HepG2 (cell line): ENCODE data around the gene NDOR1. TPM values are rescaled to one million over a fixed set of nuclear protein-coding genes. Genes with fewer than 3 reads are reported as not detected.

ENCODE experiments used
- ATAC-seq: fragments of 200-7000 bp; cut with Tn5 transposase; 3 replicates; pipeline ENCODE4 v1.9.1; 2020; ENCODE audit warnings: mild to moderate bottlenecking, moderate library complexity
- BruUV-seq: library from RNA; stranded (reverse); fragments of 400-500 nt; replicated peaks from 2 replicates; lab custom pipeline; 2021; lab: Mats Ljungman, UMichigan
- CTCF ChIA-PET: fragments of 300-600 bp; formaldehyde crosslinking; extraction: SDS; loops from one replicate; lab custom pipeline; 2021; ENCODE audit warnings: low total read pairs, inconsistent platforms, low intra/inter-chr PET ratio; lab: Yijun Ruan, JAX
- POLR2A ChIA-PET: fragments of 350-600 bp; sonication (Branson Sonifier 250); formaldehyde crosslinking; loops from one replicate; lab custom pipeline; 2020; ENCODE audit warnings: antibody characterized with exemption, inconsistent platforms; lab: Yijun Ruan, JAX
- DNase-seq: peaks from one replicate; pipeline ENCODE4 v3.0.0-alpha.2; 2015; ENCODE audit warnings: low spot score
- FAIRE-seq: peaks from 3 replicates; lab custom pipeline; 2011; peaks lifted over from hg19 to GRCh38; lab: Jason Lieb, UNC
- H2AFZ ChIP-seq: one replicate; pipeline ENCODE4 v1.6.1; 2011; ENCODE audit warnings: low read length, inconsistent platforms
- H3K27ac ChIP-seq: fragments of 300-600 bp; 3 replicates; pipeline ENCODE4 v1.8.0; 2011; ENCODE audit warnings: mixed run types, mild to moderate bottlenecking, mixed read lengths, low read length, inconsistent platforms; ENCODE audit not compliant: insufficient read depth; ENCODE audit errors: extremely low read length
- H3K27me3 ChIP-seq, 2 experiments: fragments of 200-600 bp in 1 of 2; 2 replicates in 1 of 2; 3 replicates in 1 of 2; pipeline versions ENCODE4 v1.6.0 to v1.8.0; 2011; ENCODE audit warnings: low read length in 2 of 2, mild to moderate bottlenecking in 2 of 2, moderate library complexity in 2 of 2, inconsistent platforms in 1 of 2; ENCODE audit not compliant: insufficient read depth in 2 of 2, control insufficient read depth in 1 of 2
- H3K36me3 ChIP-seq, 2 experiments: fragments of 200-600 bp in 1 of 2; replicated peaks in 1 of 2; 2 replicates in 1 of 2; 3 replicates in 1 of 2; pipeline versions ENCODE4 v1.5.1 to v1.8.0; 2011; ENCODE audit warnings: low read length in 2 of 2, inconsistent platforms in 1 of 2; ENCODE audit not compliant: insufficient read depth in 2 of 2, control insufficient read depth in 1 of 2
- H3K4me1 ChIP-seq: 2 replicates; pipeline ENCODE4 v1.5.1; 2012; ENCODE audit warnings: low read length, inconsistent platforms; ENCODE audit not compliant: insufficient read depth
- H3K4me2 ChIP-seq: 2 replicates; pipeline ENCODE4 v1.6.0; 2011; ENCODE audit warnings: low read depth, low read length, inconsistent platforms
- H3K4me3 ChIP-seq, 3 experiments: fragments of 200-600 bp in 1 of 3; sonication (generic), shearing (Covaris generic) in 1 of 3; replicated peaks in 1 of 3; 2 replicates each; pipeline ENCODE4 v1.5.1; 2011 to 2016; ENCODE audit warnings: low read length in 3 of 3, inconsistent platforms in 2 of 3, low read depth in 2 of 3, mild to moderate bottlenecking in 2 of 3, control low read depth in 1 of 3, mixed read lengths in 1 of 3; ENCODE audit not compliant: insufficient read depth in 1 of 3
- H3K79me2 ChIP-seq: one replicate; pipeline ENCODE4 v1.6.1; 2011; ENCODE audit warnings: low read length, inconsistent platforms; ENCODE audit not compliant: insufficient read depth
- H3K9ac ChIP-seq: 2 replicates; pipeline ENCODE4 v1.6.0; 2011; ENCODE audit warnings: mild to moderate bottlenecking, low read depth, low read length, inconsistent platforms; ENCODE audit not compliant: insufficient read depth
- H3K9me3 ChIP-seq: 2 replicates; pipeline ENCODE4 v1.5.1; 2012; ENCODE audit warnings: mild to moderate bottlenecking, low read length
- H4K20me1 ChIP-seq: 2 replicates; pipeline ENCODE4 v1.6.0; 2011; ENCODE audit warnings: inconsistent platforms, mild to moderate bottlenecking, low read length, moderate library complexity; ENCODE audit not compliant: insufficient read depth
- AGO2 ChIP-seq: fragments of 200-400 bp; formaldehyde crosslinking; optimal IDR thresholded peaks from 2 replicates; pipeline ENCODE3; 2017; ENCODE audit warnings: mild to moderate bottlenecking, low read depth, low read length, moderate library complexity
- ETV5 ChIP-seq: IDR thresholded peaks from 2 replicates; pipeline ENCODE4 v1.6.1; 2018; ENCODE audit warnings: missing biosample characterization, missing genetic modification reagents, inconsistent platforms, borderline replicate concordance
- REXO4 ChIP-seq: sonication (generic); formaldehyde crosslinking; IDR thresholded peaks from 2 replicates; pipeline ENCODE4 v1.8.0; 2022; ENCODE audit warnings: missing genetic modification reagents, mild to moderate bottlenecking, borderline replicate concordance
- RORA ChIP-seq: sonication (generic); formaldehyde crosslinking; IDR thresholded peaks from 2 replicates; pipeline ENCODE4 v1.5.0; 2020; ENCODE audit warnings: mild to moderate bottlenecking, missing genetic modification reagents, moderate library complexity
- SOX13 ChIP-seq, 3 experiments: fragments of 450-650 bp in 1 of 3; sonication (generic) in 1 of 3; formaldehyde crosslinking in 1 of 3; IDR thresholded peaks in 2 of 3; conservative IDR thresholded peaks in 1 of 3; 2 replicates each; pipeline versions ENCODE4 v1.5.0 to v1.6.1; 2016 to 2020; ENCODE audit warnings: antibody characterized with exemption in 1 of 3, mild to moderate bottlenecking in 1 of 3, missing compliant biosample characterization in 1 of 3, missing genetic modification reagents in 1 of 3, moderate library complexity in 1 of 3
- ZFP90 ChIP-seq: sonication (generic); formaldehyde crosslinking; IDR thresholded peaks from 2 replicates; pipeline ENCODE4 v1.8.0; 2022; ENCODE audit warnings: missing genetic modification reagents, mild to moderate bottlenecking, inconsistent platforms, borderline replicate concordance
- ZNF44 ChIP-seq: sonication (generic); formaldehyde crosslinking; IDR thresholded peaks from 2 replicates; pipeline ENCODE4 v1.5.1; 2020; ENCODE audit warnings: mild to moderate bottlenecking, missing genetic modification reagents
- ZNF460 ChIP-seq: sonication (generic); formaldehyde crosslinking; IDR thresholded peaks from 2 replicates; pipeline ENCODE4 v1.5.1; 2020; ENCODE audit warnings: missing genetic modification reagents, mild to moderate bottlenecking, borderline replicate concordance
- WGBS: methylation state at CpG from one replicate; pipeline ENCODE4 v1.1.6; 2017; ENCODE audit warnings: low lambda C conversion rate; 5-methylcytosine and 5-hydroxymethylcytosine counted together
- in situ Hi-C: cut with HindIII; loops from 2 replicates; pipeline ENCODE4 v1.10.0; 2017; ENCODE audit warnings: low pct_unique_long_range_greater_than_20kb; ENCODE audit not compliant: extremely low pct_ligation_motif_present
- intact Hi-C: fragments of 100-400 bp; cut with micrococcal nuclease; formaldehyde crosslinking; loops from one replicate; pipeline ENCODE4 v1.10.0; 2022; ENCODE audit not compliant: unreplicated experiment
- polyA plus RNA-seq, 8 experiments: library from polyadenylated mRNA; depleted of rRNA in 3 of 8; stranded (reverse) in 7 of 8; unstranded in 1 of 8; fragments of >200 nt; fragmentation: Illumina TruSeq in 4 of 8; extraction: Trizol in 4 of 8; gene quantifications; 2 replicates each; pipeline versions ENCODE4 v1.2.1 to v1.2.3, GENCODE V29; 2011 to 2016; ENCODE audit warnings: low read depth in 4 of 8, missing spikeins in 1 of 8, mixed read lengths in 1 of 8; ENCODE audit not compliant: insufficient read depth in 1 of 8
- total RNA-seq, 5 experiments: library from RNA; depleted of rRNA; stranded (reverse); fragments of >200 nt; fragmentation: Illumina TruSeq; extraction: Trizol; gene quantifications; 2 replicates each; pipeline ENCODE4 v1.2.3, GENCODE V29; 2016; ENCODE audit warnings: low read depth in 1 of 5

Gene NDOR1
- total and polyA plus RNA-seq, 2 of the 13 experiments (the other 11 are each of a cell fraction or from before 2014, with no cell fraction given) = 3.6 to 8.7 TPM

DNA sequence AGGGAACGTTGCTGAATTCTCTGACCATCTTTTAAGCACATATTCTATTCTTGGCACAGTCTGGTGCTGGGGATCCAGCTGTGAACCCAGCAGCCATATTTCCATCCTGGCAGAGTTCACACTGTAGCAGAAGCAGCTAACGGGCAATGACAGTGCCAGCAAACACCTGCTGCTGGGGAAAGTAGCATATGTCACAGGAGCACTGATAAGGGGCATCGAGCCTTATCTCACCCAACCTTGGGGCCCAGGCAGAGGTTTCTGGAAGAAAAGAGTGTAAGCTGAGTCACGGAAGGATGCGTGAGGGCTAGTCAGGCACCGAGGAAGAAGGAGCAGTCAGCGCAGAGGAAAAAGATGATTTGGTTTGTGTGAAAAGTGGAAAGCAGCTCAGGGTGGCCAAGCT lies 1.1 kb downstream of the NDOR1 start:
- BruUV-seq = no TSS peak
- no peak for TF ChIP-seq ZNF44 (CRISPR knock-in tag)
- Histone ChIP-seq H3K4me2 (peak overlapping the region; percentile 95), H3K9ac (peak overlapping the region; percentile 88), H4K20me1 (0 out of 2 replicates have a peak, but pooled peaks cover 4% of the 10 kb centered on the region), H3K36me3 (no peaks in the 10 kb centered on the region; a peak in 1 of 5 replicates), H3K79me2 (peaks cover 36% of the 10 kb centered on the region), H3K27ac (no peak overlapping the region), H3K4me3 (peak overlapping the region; percentile 90 to 93 (median 92); a peak in 5 of 6 replicates), H2AFZ (no peak overlapping the region), H3K4me1 (peaks cover 44% of the 10 kb centered on the region), H3K9me3 (no peaks in the 10 kb centered on the region), H3K27me3 (no peaks in the 10 kb centered on the region; a peak in 1 of 5 replicates)
- intact Hi-C loops (no loop called here), in situ Hi-C loops (no loop called here)
- no peak for DNase-seq
- ATAC-seq = no peak
- FAIRE-seq = no peak
- 75% methylated on average over 7 of the region's 7 CpGs for WGBS
- ChIA-PET POLR2A (interaction anchor here (1.8 to 8.8 kb wide), 2 partner anchors 15 to 17 kb away, joined by 5 to 225 read pairs; partner anchors contain the start of genes CYSRT1, RNF208 and RNF224), CTCF (no interaction called here)

DNA sequence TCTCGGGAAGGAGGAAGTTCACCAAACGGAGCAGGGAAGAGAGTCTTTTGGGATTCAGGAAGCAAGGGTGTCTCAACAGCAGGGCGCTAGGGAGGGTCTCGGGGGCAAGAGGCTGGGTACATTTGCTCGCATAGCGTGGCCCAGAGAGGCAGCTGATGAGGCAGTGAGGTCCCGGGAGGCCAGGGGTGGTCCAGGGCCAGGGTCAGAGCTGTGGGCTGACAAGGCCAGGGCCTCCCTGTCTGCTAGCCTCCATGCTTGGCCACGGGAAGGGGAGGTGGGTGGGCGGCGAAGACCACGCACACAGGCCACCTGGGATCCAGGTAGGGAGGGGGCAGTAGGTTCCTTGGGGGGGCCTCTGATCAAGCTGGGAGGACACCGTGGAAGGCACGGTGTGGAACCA lies 6.0 kb downstream of the NDOR1 start:
- H3K27ac ChIP-seq = no peak overlapping the region
- H3K79me2 ChIP-seq = peaks cover 3% of the 10 kb centered on the region
- H4K20me1 ChIP-seq = no peaks in the 10 kb centered on the region
- H2AFZ ChIP-seq = no peak overlapping the region
- TF ChIP-seq REXO4 (CRISPR knock-in tag) (no peak), SOX13 (IDR thresholded peaks at IDR 0.05) (no peak), SOX13 (CRISPR knock-in tag; conservative IDR thresholded peaks at IDR 0.05 in 1 of 2, IDR thresholded peaks at IDR 0.05 in 1 of 2) (no peak), ZNF460 (CRISPR knock-in tag) (no peak), AGO2 (peak; percentile 85), ETV5 (no peak), ZFP90 (no peak), RORA (CRISPR knock-in tag) (no peak)
- no peak overlapping the region for H3K9ac ChIP-seq
- no TSS peak for BruUV-seq
- ChIA-PET POLR2A (no interaction called here), CTCF (no interaction called here)
- no peaks in the 10 kb centered on the region for H3K27me3 ChIP-seq
- no peak overlapping the region for H3K4me3 ChIP-seq
- DNase-seq = no peak
- in situ Hi-C loops (no loop called here), intact Hi-C loops (no loop called here)
- no peak overlapping the region for H3K4me2 ChIP-seq
- no peak for ATAC-seq
- WGBS = 93% methylated on average over 13 of the region's 13 CpGs
- H3K4me1 ChIP-seq = peaks cover 7% of the 10 kb centered on the region
- no peaks in the 10 kb centered on the region for H3K9me3 ChIP-seq
- no peaks in the 10 kb centered on the region; a peak in 1 of 5 replicates for H3K36me3 ChIP-seq
- FAIRE-seq = no peak
